HCT116 (cell line): ENCODE data around the gene NDUFAF7.

ENCODE experiments used
- CBX3 ChIP-seq: IDR thresholded peaks from 2 replicates; pipeline ENCODE4 v1.6.1; 2012; ENCODE audit warnings: low read depth
- CEBPB ChIP-seq: IDR thresholded peaks from 2 replicates; pipeline ENCODE4 v1.6.1; 2012; ENCODE audit warnings: low read depth
- CTCF ChIP-seq, 3 experiments: fragments of 200-600 bp in 1 of 3; sonication (generic) in 1 of 3; IDR thresholded peaks in 2 of 3; conservative IDR thresholded peaks in 1 of 3; 2 replicates each; pipeline ENCODE4 v1.5.1; 2012 to 2017; ENCODE audit warnings: low read depth in 2 of 3, low read length in 2 of 3, antibody characterized with exemption in 1 of 3, borderline replicate concordance in 1 of 3, control low read depth in 1 of 3, mild to moderate bottlenecking in 1 of 3, mixed read lengths in 1 of 3, mixed run types in 1 of 3, moderate library complexity in 1 of 3; ENCODE audit not compliant: insufficient read depth in 1 of 3
- EGR1 ChIP-seq: IDR thresholded peaks from 2 replicates; pipeline ENCODE4 v1.6.1; 2012; ENCODE audit warnings: low read depth
- EZH2 ChIP-seq: fragments of 200-600 bp; sonication (generic); IDR thresholded peaks from 2 replicates; pipeline ENCODE4 v1.6.1; 2017; ENCODE audit warnings: antibody characterized with exemption, mixed run types
- POLR2A ChIP-seq: IDR thresholded peaks from 2 replicates; pipeline ENCODE4 v1.7.0; 2011; ENCODE audit warnings: borderline replicate concordance; ENCODE audit not compliant: insufficient read depth, insufficient read length; ENCODE audit errors: extremely low read depth
- POLR2AphosphoS5 ChIP-seq: IDR thresholded peaks from 2 replicates; pipeline ENCODE4 v1.6.1; 2011; ENCODE audit warnings: mild to moderate bottlenecking, low read depth, low read length, moderate library complexity
- RAD21 ChIP-seq: IDR thresholded peaks from 2 replicates; pipeline ENCODE4 v1.6.1; 2012; ENCODE audit warnings: low read depth, mild to moderate bottlenecking
- REST ChIP-seq: IDR thresholded peaks from 2 replicates; pipeline ENCODE4 v1.6.1; 2012; ENCODE audit warnings: low read depth
- SIN3A ChIP-seq: IDR thresholded peaks from 2 replicates; pipeline ENCODE4 v1.6.1; 2012; ENCODE audit warnings: low read depth
- SP1 ChIP-seq: IDR thresholded peaks from 2 replicates; pipeline ENCODE4 v1.6.1; 2012; ENCODE audit warnings: low read depth
- SRF ChIP-seq: IDR thresholded peaks from 2 replicates; pipeline ENCODE4 v1.6.1; 2012; ENCODE audit warnings: low read depth
- TCF7L2 ChIP-seq: IDR thresholded peaks from 2 replicates; pipeline ENCODE4 v1.7.0; 2011; ENCODE audit warnings: borderline replicate concordance, inconsistent platforms; ENCODE audit not compliant: insufficient read depth, insufficient read length; ENCODE audit errors: extremely low read depth
- ZBTB33 ChIP-seq: IDR thresholded peaks from 2 replicates; pipeline ENCODE4 v1.6.1; 2011; ENCODE audit warnings: mild to moderate bottlenecking, low read length, moderate library complexity; ENCODE audit not compliant: insufficient replicate concordance; ENCODE audit errors: extremely low read depth

- TF ChIP-seq POLR2A (no peak), POLR2AphosphoS5 (no peak), SP1 (no peak), SIN3A (no peak), EGR1 (no peak), CTCF (IDR thresholded peaks at IDR 0.05 in 2 of 3, conservative IDR thresholded peaks at IDR 0.05 in 1 of 3; ENCODE audit: borderline replicate concordance in 1 of 3, insufficient read depth in 1 of 3, low read depth in 2 of 3, low read length in 2 of 3) (no peak), EZH2 (no peak), CBX3 (no peak), ZBTB33 (no peak), SRF (no peak), CEBPB (no peak), TCF7L2 (no peak), REST (no peak), RAD21 (no peak)
These were observed 43.0 kb downstream of the NDUFAF7 start for GRCh38 chr2:37274359-37274965.
